HL-60 (cell line): ENCODE results near the gene CLPTM1L.

Source experiments
- CTCF ChIP-seq: IDR thresholded peaks from one replicate; pipeline ENCODE4 v1.5.1; 2011; ENCODE audit warnings: low read length, control low read depth, inconsistent platforms; ENCODE audit not compliant: insufficient read depth
- GABPA ChIP-seq: IDR thresholded peaks from 2 replicates; pipeline ENCODE4 v1.6.1; 2012; ENCODE audit warnings: low read depth
- REST ChIP-seq: IDR thresholded peaks from 2 replicates; pipeline ENCODE4 v1.6.1; 2012; ENCODE audit warnings: low read depth; ENCODE audit not compliant: insufficient replicate concordance

GRCh38 chr5:1277331-1277730, 67.6 kb downstream of the CLPTM1L start:
- no peak for TF ChIP-seq CTCF
- TF ChIP-seq GABPA, result no peak
- TF ChIP-seq REST, result no peak
